GM18873 (cell line): ENCODE results near the gene HSPA12A.

Source experiments
- ATAC-seq: cut with Tn5 transposase; IDR thresholded peaks from one replicate; pipeline ENCODE4 v1.9.1; 2021; ENCODE audit warnings: mild to moderate bottlenecking, moderate library complexity, moderate number of reproducible peaks; ENCODE audit not compliant: unreplicated experiment, low FRiP score

The HSPA12A gene

GRCh38 chr10:116742367-116743265 is at the start of gene HSPA12A:
Gene HSPA12A, minus strand, starts transcription at chr10:116742566. Its CDS starts 97 bp downstream, at chr10:116742469.
- ATAC-seq = peak; percentile 57

- no peak for ATAC-seq
Observed at GRCh38 chr10:116791241-116791640, 48.9 kb upstream of the HSPA12A start.

- ATAC-seq = peak; percentile 70
Observed at GRCh38 chr10:116787893-116788665, 45.7 kb upstream of the HSPA12A start.

GRCh38 chr10:116787053-116787659 is 44.8 kb upstream of the HSPA12A start:
- ATAC-seq = no peak

GRCh38 chr10:116785867-116786266 is 43.5 kb upstream of the HSPA12A start:
- no peak for ATAC-seq

- no peak for ATAC-seq
Observed at GRCh38 chr10:116785282-116785681, 42.9 kb upstream of the HSPA12A start.

GRCh38 chr10:116784651-116785050 is 42.3 kb upstream of the HSPA12A start:
- ATAC-seq = no peak

GRCh38 chr10:116784035-116784434 is 41.7 kb upstream of the HSPA12A start:
- ATAC-seq = no peak

GRCh38 chr10:116783011-116783655 is 40.8 kb upstream of the HSPA12A start:
- ATAC-seq = no peak

GRCh38 chr10:116781370-116781884 is 39.1 kb upstream of the HSPA12A start:
- no peak for ATAC-seq

- no peak for ATAC-seq
Observed at GRCh38 chr10:116780691-116781205, 38.4 kb upstream of the HSPA12A start.

- no peak for ATAC-seq
Observed at GRCh38 chr10:116779076-116779687, 36.8 kb upstream of the HSPA12A start.

- ATAC-seq = no peak
Observed at GRCh38 chr10:116777006-116777405, 34.6 kb upstream of the HSPA12A start.

- ATAC-seq = no peak
Observed at GRCh38 chr10:116775488-116776400, 33.4 kb upstream of the HSPA12A start.

- ATAC-seq = no peak
Observed at GRCh38 chr10:116774728-116775151, 32.4 kb upstream of the HSPA12A start.

GRCh38 chr10:116772909-116773705 is 30.7 kb upstream of the HSPA12A start:
- no peak for ATAC-seq

- no peak for ATAC-seq
Observed at GRCh38 chr10:116771959-116772585, 29.7 kb upstream of the HSPA12A start.
